ENCODE measurements around the gene RIN3. TPM values are rescaled to one million over a fixed set of nuclear protein-coding genes. Genes with fewer than 3 reads are reported as not detected.

RIN3 gene
- total and polyA plus RNA-seq, 2 donors (not counting 3 experiments of a cell fraction or from before 2014, with no cell fraction given) = 5.1 to 20.8 TPM

GRCh38 chr14:92581206-92581605, 67.6 kb downstream of the RIN3 start:
- Histone ChIP-seq H3K9me3 (replicated peaks; ENCODE audit: control insufficient read depth, insufficient read depth, low read length) (no peaks in the 10 kb centered on the region), H3K27me3 (ENCODE audit: control insufficient read depth in 2 of 2, insufficient read depth in 2 of 2, low read length in 2 of 2) (no peaks in the 10 kb centered on the region), H2AFZ (ENCODE audit: low read depth, low read length) (no peak overlapping the region), H3K9ac (replicated peaks; ENCODE audit: extremely low read depth, insufficient read depth, low read length) (no peak overlapping the region), H3K4me3 (replicated peaks in 1 of 3; ENCODE audit: insufficient read depth in 1 of 3, low read depth in 1 of 3, low read length in 3 of 3) (no peak overlapping the region), H4K20me1 (replicated peaks; ENCODE audit: control insufficient read depth, extremely low read depth, insufficient read depth, low read length) (no peaks in the 10 kb centered on the region), H3K4me1 (ENCODE audit: control insufficient read depth, extremely low read depth, insufficient read depth, low read length) (no peaks in the 10 kb centered on the region), H3K79me2 (ENCODE audit: control insufficient read depth, insufficient read depth, low read length) (no peaks in the 10 kb centered on the region), H3K27ac (ENCODE audit: insufficient read depth, low read depth, low read length) (no peak overlapping the region), H3K4me2 (ENCODE audit: insufficient read depth, low read length) (no peak overlapping the region), H3K9me1 (replicated peaks; ENCODE audit: control insufficient read depth, extremely low read depth, insufficient read depth, low read length) (no peaks in the 10 kb centered on the region), H3K36me3 (ENCODE audit: control insufficient read depth in 2 of 2, extremely low read depth in 1 of 2, insufficient read depth in 2 of 2, low read length in 2 of 2) (peaks cover 0 to 7% of the 10 kb centered on the region in 2 experiments)
- intact Hi-C loops (cut with micrococcal nuclease) (no loop called here), dilution Hi-C loops (cut with MboI; ENCODE audit: extremely low pct_ligation_motif_present, low sequenced_read_pairs) (no loop called here)
- no TSS peak for BruUV-seq (replicated peaks)
- TF ChIP-seq, protein P1, sequence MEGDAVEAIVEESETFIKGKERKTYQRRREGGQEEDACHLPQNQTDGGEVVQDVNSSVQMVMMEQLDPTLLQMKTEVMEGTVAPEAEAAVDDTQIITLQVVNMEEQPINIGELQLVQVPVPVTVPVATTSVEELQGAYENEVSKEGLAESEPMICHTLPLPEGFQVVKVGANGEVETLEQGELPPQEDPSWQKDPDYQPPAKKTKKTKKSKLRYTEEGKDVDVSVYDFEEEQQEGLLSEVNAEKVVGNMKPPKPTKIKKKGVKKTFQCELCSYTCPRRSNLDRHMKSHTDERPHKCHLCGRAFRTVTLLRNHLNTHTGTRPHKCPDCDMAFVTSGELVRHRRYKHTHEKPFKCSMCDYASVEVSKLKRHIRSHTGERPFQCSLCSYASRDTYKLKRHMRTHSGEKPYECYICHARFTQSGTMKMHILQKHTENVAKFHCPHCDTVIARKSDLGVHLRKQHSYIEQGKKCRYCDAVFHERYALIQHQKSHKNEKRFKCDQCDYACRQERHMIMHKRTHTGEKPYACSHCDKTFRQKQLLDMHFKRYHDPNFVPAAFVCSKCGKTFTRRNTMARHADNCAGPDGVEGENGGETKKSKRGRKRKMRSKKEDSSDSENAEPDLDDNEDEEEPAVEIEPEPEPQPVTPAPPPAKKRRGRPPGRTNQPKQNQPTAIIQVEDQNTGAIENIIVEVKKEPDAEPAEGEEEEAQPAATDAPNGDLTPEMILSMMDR (IDR thresholded peaks at IDR 0.05; ENCODE audit: extremely low read depth in 1 of 2, insufficient read depth in 1 of 2, low read depth in 1 of 2, low read length in 2 of 2) = no peak
- TF ChIP-seq MAX (IDR thresholded peaks at IDR 0.05; ENCODE audit: insufficient read depth, insufficient read length) = no peak
- no peak for TF ChIP-seq POLR2AphosphoS5 (IDR thresholded peaks at IDR 0.05; ENCODE audit: insufficient read depth, low read depth, low read length)
- no peak for TF ChIP-seq MYC (IDR thresholded peaks at IDR 0.05; ENCODE audit: low read depth, low read length)
- TF ChIP-seq POLR2A (IDR thresholded peaks at IDR 0.05; ENCODE audit: low read depth, low read length) = no peak
- no peak for TF ChIP-seq JUN (IDR thresholded peaks at IDR 0.05; ENCODE audit: borderline replicate concordance, insufficient read depth, insufficient read length, low read depth)
- TF ChIP-seq EZH2 (IDR thresholded peaks at IDR 0.05; ENCODE audit: borderline replicate concordance, low read depth, low read length, severe bottlenecking) = no peak
- TF ChIP-seq GATA2 (IDR thresholded peaks at IDR 0.05; ENCODE audit: insufficient read depth, insufficient read length, low read depth, low read length) = no peak
- no peak for TF ChIP-seq FOS (IDR thresholded peaks at IDR 0.05; ENCODE audit: borderline replicate concordance, insufficient read depth, low read length)
- ChIA-PET POLR2A (no interaction called here), CTCF (no interaction called here)
- no peak for DNase-seq (ENCODE audit: low read depth, low spot score)
- FAIRE-seq = no peak
